Tibial artery (tissue), 4 donors: ENCODE results near the gene SAPCD1.

ENCODE experiments used
- DNase-seq, 2 donors: peaks; one replicate each; pipeline ENCODE4 v3.0.0-alpha.2; 2019
- H3K27ac ChIP-seq, 2 donors: fragments of 200-600 bp; sonication (generic) in 1 of 2; 1 replicate in 1 of 2; 2 replicates in 1 of 2; pipeline ENCODE4 v1.5.1; 2018 to 2019; ENCODE audit warnings: mild to moderate bottlenecking in 1 of 2
- H3K27me3 ChIP-seq, 2 donors: fragments of 200-600 bp; sonication (generic) in 1 of 2; one replicate each; pipeline versions ENCODE4 v1.5.1 to v1.6.0; 2016 to 2019
- H3K36me3 ChIP-seq, 3 donors: fragments of 200-600 bp; sonication (generic) in 2 of 3; one replicate each; pipeline ENCODE4 v1.5.1; 2016 to 2019; ENCODE audit warnings: mild to moderate bottlenecking in 2 of 3
- H3K4me1 ChIP-seq, 4 donors: fragments of 200-600 bp; sonication (generic) in 2 of 4; 1 replicate in 3 of 4; 2 replicates in 1 of 4; pipeline ENCODE4 v1.5.1; 2016 to 2019
- H3K4me3 ChIP-seq, 2 donors: fragments of 200-600 bp; sonication (generic) in 1 of 2; 1 replicate in 1 of 2; 2 replicates in 1 of 2; pipeline ENCODE4 v1.5.1; 2018 to 2019; ENCODE audit warnings: mild to moderate bottlenecking in 2 of 2
- H3K9me3 ChIP-seq, 3 donors: fragments of 200-600 bp; sonication (generic) in 1 of 3; one replicate each; pipeline ENCODE4 v1.5.1; 2016 to 2019
- CTCF ChIP-seq, 2 experiments: fragments of 200-600 bp in 1 of 2; fragments of 450-650 bp in 1 of 2; IDR thresholded peaks; one replicate each; pipeline ENCODE4 v1.5.1; 2017 to 2019; ENCODE audit warnings: antibody characterized with exemption in 2 of 2, mild to moderate bottlenecking in 1 of 2, moderate library complexity in 1 of 2
- intact Hi-C: fragments of 100-400 bp; cut with DNase I; formaldehyde crosslinking; loops from one replicate; pipeline ENCODE4 v1.15.0; 2023; ENCODE audit warnings: low total_unique reads

The SAPCD1 gene

DNA sequence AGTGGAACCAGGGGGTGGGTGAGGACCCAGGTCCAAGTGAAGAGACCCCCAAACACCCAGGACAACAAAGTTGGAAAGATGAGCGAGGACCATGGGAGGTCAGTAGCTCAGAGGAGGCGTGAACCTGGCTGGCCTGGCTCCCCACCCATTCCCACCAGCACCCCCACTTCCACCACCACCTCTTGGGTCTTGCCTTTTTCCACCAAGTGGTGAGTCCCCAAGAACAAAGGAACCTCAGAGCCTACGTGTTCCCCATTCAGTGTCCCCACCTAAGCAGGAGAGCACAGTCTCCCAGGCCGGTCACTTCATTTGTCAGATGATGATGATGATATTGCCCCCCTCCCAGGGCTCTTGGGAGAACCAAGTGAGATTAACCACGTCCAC is 15.2 kb downstream of the SAPCD1 start:
- TF ChIP-seq CTCF (IDR thresholded peaks at IDR 0.05) = no peak
- Histone ChIP-seq H3K36me3 (peaks cover 27 to 50% (median 46%) of the 10 kb centered on the region in 3 donors), H3K27me3 (no peaks in the 10 kb centered on the region), H3K4me3 (no peak overlapping the region), H3K4me1 (peaks cover 0 to 12% (median 8%) of the 10 kb centered on the region in 4 donors), H3K27ac (no peak overlapping the region), H3K9me3 (no peaks in the 10 kb centered on the region)
- DNase-seq = no peak
- intact Hi-C loops = no loop called here

- no peak for TF ChIP-seq CTCF (IDR thresholded peaks at IDR 0.05)
- DNase-seq = no peak
- Histone ChIP-seq H3K4me1 (peaks cover 0 to 12% (median 8%) of the 10 kb centered on the region in 4 donors), H3K27ac (no peak overlapping the region), H3K4me3 (no peak overlapping the region), H3K27me3 (no peaks in the 10 kb centered on the region), H3K9me3 (no peaks in the 10 kb centered on the region), H3K36me3 (peaks cover 27 to 55% (median 52%) of the 10 kb centered on the region in 3 donors)
- intact Hi-C loops = no loop called here
Observed at GRCh38 chr6:31778193-31778592, 15.7 kb downstream of the SAPCD1 start.

GRCh38 chr6:31778999-31779885 is 16.8 kb downstream of the SAPCD1 start:
- H3K4me3 ChIP-seq = no peak overlapping the region
- no peak for DNase-seq
- H3K9me3 ChIP-seq = no peaks in the 10 kb centered on the region
- peaks cover 38 to 64% (median 62%) of the 10 kb centered on the region in 3 donors for H3K36me3 ChIP-seq
- peaks cover 0 to 12% (median 8%) of the 10 kb centered on the region in 4 donors for H3K4me1 ChIP-seq
- no peak for TF ChIP-seq CTCF (IDR thresholded peaks at IDR 0.05)
- H3K27me3 ChIP-seq = no peaks in the 10 kb centered on the region
- no peak overlapping the region for H3K27ac ChIP-seq
- intact Hi-C loops = no loop called here

- H3K4me1 ChIP-seq = peaks cover 0 to 12% (median 8%) of the 10 kb centered on the region in 4 donors
- H3K27ac ChIP-seq = no peak overlapping the region
- intact Hi-C loops = no loop called here
- no peaks in the 10 kb centered on the region for H3K27me3 ChIP-seq
- no peak for TF ChIP-seq CTCF (IDR thresholded peaks at IDR 0.05)
- H3K4me3 ChIP-seq = no peak overlapping the region
- no peak for DNase-seq
- H3K36me3 ChIP-seq = peaks cover 44 to 70% (median 69%) of the 10 kb centered on the region in 3 donors
- no peaks in the 10 kb centered on the region for H3K9me3 ChIP-seq
Observed at GRCh38 chr6:31779908-31780307, 17.5 kb downstream of the SAPCD1 start.

- H3K4me3 ChIP-seq = no peak overlapping the region
- no peak for DNase-seq
- no peak overlapping the region for H3K27ac ChIP-seq
- intact Hi-C loops = no loop called here
- H3K36me3 ChIP-seq = peaks cover 52 to 78% (median 77%) of the 10 kb centered on the region in 3 donors
- H3K9me3 ChIP-seq = no peaks in the 10 kb centered on the region
- no peak for TF ChIP-seq CTCF (IDR thresholded peaks at IDR 0.05)
- peaks cover 0 to 12% (median 8%) of the 10 kb centered on the region in 4 donors for H3K4me1 ChIP-seq
- no peaks in the 10 kb centered on the region for H3K27me3 ChIP-seq
Observed at GRCh38 chr6:31780507-31781243, 18.2 kb downstream of the SAPCD1 start.
